Astrocyte (in vitro differentiated cells and primary cell): Measurements from ENCODE around the gene LCMT1. TPM values are rescaled to one million over a fixed set of nuclear protein-coding genes. Genes with fewer than 3 reads are reported as not detected.
A peak's percentile ranks its signal among the peaks of the same experiment; 100 is the strongest.

Experiments
- DNase-seq: peaks from one replicate; pipeline ENCODE4 v3.0.0-alpha.2; 2010; ENCODE audit warnings: low read depth
- FAIRE-seq: peaks from 2 replicates; lab custom pipeline; 2011; peaks lifted over from hg19 to GRCh38; lab: Jason Lieb, UNC
- H2AFZ ChIP-seq: 2 replicates; pipeline ENCODE4 v1.6.0; 2012; ENCODE audit warnings: low read depth, low read length, inconsistent platforms
- H3K27ac ChIP-seq: 2 replicates; pipeline ENCODE4 v1.5.1; 2011; ENCODE audit warnings: low read depth, low read length, inconsistent platforms
- H3K27me3 ChIP-seq: 2 replicates; pipeline ENCODE4 v1.6.0; 2011; ENCODE audit warnings: low read length, inconsistent platforms; ENCODE audit not compliant: insufficient read depth
- H3K36me3 ChIP-seq: 2 replicates; pipeline ENCODE4 v1.5.1; 2011; ENCODE audit warnings: low read length, inconsistent platforms; ENCODE audit not compliant: insufficient read depth
- H3K4me1 ChIP-seq: 2 replicates; pipeline ENCODE4 v1.5.1; 2011; ENCODE audit warnings: low read length, inconsistent platforms; ENCODE audit not compliant: insufficient read depth
- H3K4me2 ChIP-seq: 2 replicates; pipeline ENCODE4 v1.6.0; 2012; ENCODE audit warnings: low read length, inconsistent platforms
- H3K4me3 ChIP-seq: 2 replicates; pipeline ENCODE4 v1.5.1; 2011; ENCODE audit warnings: low read depth, mild to moderate bottlenecking, low read length, inconsistent platforms; ENCODE audit not compliant: insufficient read depth
- H3K79me2 ChIP-seq: 2 replicates; pipeline ENCODE4 v1.6.0; 2012; ENCODE audit warnings: mild to moderate bottlenecking, low read length, inconsistent platforms; ENCODE audit not compliant: insufficient read depth
- H3K9ac ChIP-seq: 2 replicates; pipeline ENCODE4 v1.6.0; 2012; ENCODE audit warnings: mild to moderate bottlenecking, low read length, inconsistent platforms
- H3K9me3 ChIP-seq: 2 replicates; pipeline ENCODE4 v1.5.1; 2012; ENCODE audit warnings: low read depth, mild to moderate bottlenecking, low read length, inconsistent platforms; ENCODE audit not compliant: insufficient read depth
- H4K20me1 ChIP-seq: 2 replicates; pipeline ENCODE4 v1.6.0; 2012; ENCODE audit warnings: low read length, inconsistent platforms; ENCODE audit not compliant: insufficient read depth
- H3K27ac Mint-ChIP-seq: one replicate; pipeline ENCODE4 v1.8.0; 2021; ENCODE audit warnings: mild to moderate bottlenecking, mixed read lengths; ENCODE audit not compliant: unreplicated experiment
- H3K27me3 Mint-ChIP-seq: one replicate; pipeline ENCODE4 v1.8.0; 2021; ENCODE audit warnings: low read depth, mixed read lengths; ENCODE audit not compliant: unreplicated experiment
- H3K36me3 Mint-ChIP-seq: one replicate; pipeline ENCODE4 v1.8.0; 2021; ENCODE audit warnings: low read depth, mixed read lengths; ENCODE audit not compliant: unreplicated experiment
- H3K4me1 Mint-ChIP-seq: one replicate; pipeline ENCODE4 v1.8.0; 2021; ENCODE audit warnings: low read depth, mixed read lengths; ENCODE audit not compliant: unreplicated experiment
- H3K4me3 Mint-ChIP-seq: one replicate; pipeline ENCODE4 v1.8.0; 2021; ENCODE audit warnings: mild to moderate bottlenecking, moderate library complexity, mixed read lengths; ENCODE audit not compliant: unreplicated experiment
- H3K9me3 Mint-ChIP-seq: one replicate; pipeline ENCODE4 v1.8.0; 2021; ENCODE audit warnings: mild to moderate bottlenecking, mixed read lengths; ENCODE audit not compliant: unreplicated experiment
- EZH2 ChIP-seq: IDR thresholded peaks from 2 replicates; pipeline ENCODE4 v1.6.1; 2012; ENCODE audit warnings: mild to moderate bottlenecking, low read length, inconsistent platforms; ENCODE audit not compliant: insufficient read depth
- total RNA-seq: library from RNA; stranded (reverse); gene quantifications from 2 replicates; pipeline ENCODE4 v1.2.1, GENCODE V29; 2021
- TF ChIP-seq, protein P1 (sequence below): IDR thresholded peaks from 2 replicates; pipeline ENCODE4 v1.5.1; 2011; ENCODE audit warnings: low read depth, mild to moderate bottlenecking, inconsistent platforms, low read length, moderate library complexity; ENCODE audit not compliant: insufficient read depth

Gene LCMT1
- total RNA-seq, 1 donor from 2014 or later = 46.9 TPM

DNA sequence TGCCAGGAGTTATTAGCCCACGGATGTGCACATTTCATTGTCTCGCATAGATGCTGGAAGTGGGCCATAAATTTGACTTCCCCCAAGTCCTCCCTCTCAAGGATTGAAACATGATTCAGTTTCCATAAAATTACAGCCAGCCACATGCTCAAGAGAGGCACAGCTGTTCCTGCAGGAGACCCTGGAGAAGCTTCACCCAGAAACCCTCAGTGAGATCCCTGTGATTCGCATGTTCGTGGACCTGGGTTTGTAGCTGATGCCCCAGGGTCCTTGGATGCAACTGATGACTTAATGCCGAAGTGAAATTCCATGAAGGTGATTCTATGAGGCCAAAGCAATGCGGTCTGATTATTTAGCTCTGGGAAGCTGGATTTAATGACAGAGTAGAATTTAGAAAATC is 80.6 kb downstream of the LCMT1 start:
- no peak overlapping the region for H3K27ac Mint-ChIP-seq
- FAIRE-seq (no peak), DNase-seq (peak; percentile 32)
- H3K79me2 ChIP-seq = no peaks in the 10 kb centered on the region
- no peak overlapping the region for H3K4me3 Mint-ChIP-seq
- no peaks in the 10 kb centered on the region for H4K20me1 ChIP-seq
- TF ChIP-seq, protein P1, sequence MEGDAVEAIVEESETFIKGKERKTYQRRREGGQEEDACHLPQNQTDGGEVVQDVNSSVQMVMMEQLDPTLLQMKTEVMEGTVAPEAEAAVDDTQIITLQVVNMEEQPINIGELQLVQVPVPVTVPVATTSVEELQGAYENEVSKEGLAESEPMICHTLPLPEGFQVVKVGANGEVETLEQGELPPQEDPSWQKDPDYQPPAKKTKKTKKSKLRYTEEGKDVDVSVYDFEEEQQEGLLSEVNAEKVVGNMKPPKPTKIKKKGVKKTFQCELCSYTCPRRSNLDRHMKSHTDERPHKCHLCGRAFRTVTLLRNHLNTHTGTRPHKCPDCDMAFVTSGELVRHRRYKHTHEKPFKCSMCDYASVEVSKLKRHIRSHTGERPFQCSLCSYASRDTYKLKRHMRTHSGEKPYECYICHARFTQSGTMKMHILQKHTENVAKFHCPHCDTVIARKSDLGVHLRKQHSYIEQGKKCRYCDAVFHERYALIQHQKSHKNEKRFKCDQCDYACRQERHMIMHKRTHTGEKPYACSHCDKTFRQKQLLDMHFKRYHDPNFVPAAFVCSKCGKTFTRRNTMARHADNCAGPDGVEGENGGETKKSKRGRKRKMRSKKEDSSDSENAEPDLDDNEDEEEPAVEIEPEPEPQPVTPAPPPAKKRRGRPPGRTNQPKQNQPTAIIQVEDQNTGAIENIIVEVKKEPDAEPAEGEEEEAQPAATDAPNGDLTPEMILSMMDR = no peak
- no peak for TF ChIP-seq EZH2
- no peaks in the 10 kb centered on the region for H3K27me3 ChIP-seq
- H3K36me3 Mint-ChIP-seq = no peaks in the 10 kb centered on the region
- H3K27ac ChIP-seq = no peak overlapping the region
- H2AFZ ChIP-seq = no peak overlapping the region
- no peaks in the 10 kb centered on the region for H3K4me1 Mint-ChIP-seq
- H3K27me3 Mint-ChIP-seq = no peaks in the 10 kb centered on the region
- H3K4me3 ChIP-seq = no peak overlapping the region
- H3K36me3 ChIP-seq = no peaks in the 10 kb centered on the region
- H3K9me3 Mint-ChIP-seq = no peaks in the 10 kb centered on the region
- H3K9ac ChIP-seq = no peak overlapping the region
- H3K4me2 ChIP-seq = no peak overlapping the region
- no peaks in the 10 kb centered on the region for H3K9me3 ChIP-seq
- no peaks in the 10 kb centered on the region for H3K4me1 ChIP-seq

DNA sequence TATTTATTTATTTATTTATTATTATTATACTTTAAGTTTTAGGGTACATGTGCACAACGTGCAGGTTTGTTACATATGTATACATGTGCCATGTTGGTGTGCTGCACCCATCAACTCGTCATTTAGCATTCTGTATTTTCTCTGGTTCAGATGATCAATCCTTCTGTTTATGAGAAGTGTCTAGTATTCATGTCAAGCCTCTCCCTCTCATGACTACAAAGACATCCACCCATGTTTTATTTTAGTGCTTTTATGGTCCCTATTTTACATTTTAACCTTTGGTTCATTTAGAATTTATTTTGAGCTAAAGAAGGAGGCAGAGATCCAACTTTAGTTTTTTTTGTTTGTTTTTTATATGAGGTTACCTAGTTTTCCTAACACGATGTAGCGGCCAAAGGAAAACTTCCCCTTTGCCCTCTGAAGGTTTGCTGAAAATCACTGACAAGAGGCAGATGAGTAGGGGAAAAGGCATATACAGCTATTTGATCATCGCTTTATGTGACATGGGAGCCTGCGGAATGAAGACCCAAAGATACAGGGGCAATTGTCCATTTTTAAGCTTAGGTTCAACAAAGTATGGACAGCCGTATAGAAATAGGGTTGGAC is 82.8 kb downstream of the LCMT1 start:
- no peaks in the 10 kb centered on the region for H3K27me3 ChIP-seq
- no peak overlapping the region for H3K9ac ChIP-seq
- H3K4me1 ChIP-seq = no peaks in the 10 kb centered on the region
- H2AFZ ChIP-seq = no peak overlapping the region
- H3K4me2 ChIP-seq = no peak overlapping the region
- no peaks in the 10 kb centered on the region for H3K9me3 Mint-ChIP-seq
- peaks cover 6% of the 10 kb centered on the region for H3K4me1 Mint-ChIP-seq
- no peak overlapping the region for H3K27ac Mint-ChIP-seq
- H3K27ac ChIP-seq = no peak overlapping the region
- no peak overlapping the region for H3K4me3 Mint-ChIP-seq
- no peaks in the 10 kb centered on the region for H3K27me3 Mint-ChIP-seq
- no peak for TF ChIP-seq EZH2
- DNase-seq (no peak), FAIRE-seq (no peak)
- no peaks in the 10 kb centered on the region for H3K36me3 ChIP-seq
- no peaks in the 10 kb centered on the region for H3K79me2 ChIP-seq
- no peaks in the 10 kb centered on the region for H4K20me1 ChIP-seq
- H3K4me3 ChIP-seq = no peak overlapping the region
- H3K36me3 Mint-ChIP-seq = no peaks in the 10 kb centered on the region
- H3K9me3 ChIP-seq = no peaks in the 10 kb centered on the region

DNA sequence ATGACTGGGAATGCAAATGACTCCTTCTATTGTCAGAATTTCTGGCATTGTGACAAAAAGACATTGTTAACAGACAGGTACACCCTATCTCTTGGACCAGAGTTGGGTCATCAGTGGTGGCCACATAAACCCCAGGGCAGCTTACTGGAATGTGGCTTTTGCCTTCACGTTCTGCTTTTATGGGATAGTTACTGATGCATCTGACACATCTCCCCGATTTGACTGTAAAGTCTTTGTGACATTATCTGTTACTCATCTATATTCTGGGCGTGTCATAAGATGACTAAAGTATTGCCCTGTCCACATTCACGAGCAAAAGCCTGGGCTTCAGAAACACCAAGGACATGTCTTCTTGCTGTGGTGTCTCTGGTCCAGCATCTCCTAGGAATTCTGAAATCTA is 86.5 kb downstream of the LCMT1 start:
- no peaks in the 10 kb centered on the region for H3K4me1 ChIP-seq
- peaks cover 6% of the 10 kb centered on the region for H3K4me1 Mint-ChIP-seq
- no peaks in the 10 kb centered on the region for H3K36me3 ChIP-seq
- H4K20me1 ChIP-seq = no peaks in the 10 kb centered on the region
- FAIRE-seq = no peak
- DNase-seq = no peak
- no peak overlapping the region for H3K27ac Mint-ChIP-seq
- H3K36me3 Mint-ChIP-seq = no peaks in the 10 kb centered on the region
- H3K27ac ChIP-seq = no peak overlapping the region
- no peaks in the 10 kb centered on the region for H3K79me2 ChIP-seq
- no peaks in the 10 kb centered on the region for H3K9me3 Mint-ChIP-seq
- no peaks in the 10 kb centered on the region for H3K9me3 ChIP-seq
- no peak overlapping the region for H2AFZ ChIP-seq
- no peak overlapping the region for H3K4me3 Mint-ChIP-seq
- H3K27me3 ChIP-seq = no peaks in the 10 kb centered on the region
- no peak overlapping the region for H3K9ac ChIP-seq
- no peak overlapping the region for H3K4me3 ChIP-seq
- no peak for TF ChIP-seq EZH2
- TF ChIP-seq, protein P1 = no peak
- H3K27me3 Mint-ChIP-seq = no peaks in the 10 kb centered on the region
- H3K4me2 ChIP-seq = no peak overlapping the region
